ENCODE measurements around the gene RPL10.
A peak's percentile ranks its signal among the peaks of the same experiment; 100 is the strongest.

The RPL10 gene

GRCh38 chrX:154397888-154398667 is at the start of gene RPL10:
TSS of gene RPL10 (plus strand) at chrX:154398377. CDS start at chrX:154398520, 143 bp downstream.
- intact Hi-C loops (cut with DNase I), result no loop called here
- peak; percentile 86 to 97 (median 93) for DNase-seq

GRCh38 chrX:154348646-154349358 is 49.4 kb upstream of the RPL10 start:
- no peak for DNase-seq
- intact Hi-C loops (cut with DNase I), result no loop called here

DNA sequence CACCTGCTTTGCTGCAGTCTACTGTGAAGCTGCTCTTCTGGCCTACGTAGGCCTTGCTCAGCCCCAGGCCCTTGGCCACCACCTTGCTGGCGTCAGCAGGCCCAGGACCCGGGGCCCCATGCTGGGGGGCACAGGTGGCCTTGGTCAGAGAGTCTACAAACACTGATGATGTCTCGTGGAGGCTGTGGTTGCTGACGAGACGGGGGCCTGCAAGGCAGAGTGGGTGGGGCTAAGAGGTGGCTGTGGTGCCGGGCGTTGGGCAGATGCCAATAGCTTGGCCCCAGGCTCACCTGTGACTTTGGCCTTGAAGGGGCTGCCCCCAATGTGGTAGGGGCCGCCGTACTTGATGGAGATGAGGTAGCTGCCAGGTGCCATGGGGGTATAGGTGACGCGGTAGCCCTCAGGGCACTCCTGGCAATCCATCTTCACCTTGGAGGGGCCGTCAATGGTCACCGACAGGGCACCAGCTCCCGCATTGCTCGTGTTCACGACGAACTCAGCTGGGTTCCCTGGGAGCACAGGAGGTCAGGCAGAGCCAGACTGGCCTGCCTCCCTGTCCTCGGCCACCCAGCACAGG is 48.7 kb upstream of the RPL10 start:
- DNase-seq, result no peak
- intact Hi-C loops (cut with DNase I), result no loop called here

GRCh38 chrX:154349979-154350378 is 48.2 kb upstream of the RPL10 start:
- no peak for DNase-seq
- intact Hi-C loops (cut with DNase I), result no loop called here

- DNase-seq, result no peak
- intact Hi-C loops (cut with DNase I), result no loop called here
Measured at GRCh38 chrX:154350429-154351182, 47.6 kb upstream of the RPL10 start.

DNA sequence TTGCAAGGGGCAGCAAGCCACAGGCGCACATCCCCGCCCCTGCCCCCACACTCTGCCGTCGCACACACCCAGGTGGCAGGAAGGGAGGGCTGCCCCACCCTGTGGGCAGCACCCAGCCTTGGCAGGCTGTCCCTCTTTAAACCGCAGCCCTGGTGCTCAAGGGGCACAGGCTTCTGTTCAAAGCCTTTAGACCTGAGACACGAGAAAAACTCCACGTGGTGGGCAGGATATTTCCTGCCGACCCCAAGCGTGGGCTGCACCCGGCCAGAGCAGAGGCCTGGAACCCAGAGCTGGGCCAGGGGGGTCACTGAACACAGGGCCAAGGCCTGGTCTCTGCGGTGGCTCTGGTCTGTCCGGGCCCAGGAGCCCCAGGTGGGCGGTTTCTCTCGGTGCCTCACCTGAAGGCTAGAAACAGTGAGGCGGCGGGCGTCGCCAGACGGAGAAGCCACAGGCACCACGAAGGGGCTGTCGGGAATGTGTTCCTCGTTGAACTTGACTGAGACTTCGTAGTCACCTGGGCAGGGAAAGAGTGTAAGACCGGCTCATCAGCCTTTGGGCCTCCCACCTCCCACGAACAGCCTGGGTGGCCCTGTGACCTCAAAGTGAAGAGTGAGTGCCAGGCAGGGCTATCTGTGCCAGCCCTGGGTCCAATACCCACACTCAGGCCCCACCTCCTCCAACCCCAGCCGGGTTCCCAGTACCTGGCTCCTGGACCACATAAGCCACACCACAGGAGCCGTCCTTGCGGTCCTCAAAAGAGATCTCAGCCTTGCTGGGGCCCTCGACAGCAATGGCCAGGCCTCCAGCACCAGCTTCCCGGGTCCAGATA is 46.8 kb upstream of the RPL10 start:
- intact Hi-C loops (cut with DNase I), result no loop called here
- no peak for DNase-seq

GRCh38 chrX:154352012-154352401 is 46.2 kb upstream of the RPL10 start:
- no peak for DNase-seq
- intact Hi-C loops (cut with DNase I), result no loop called here

GRCh38 chrX:154352466-154352865 is 45.7 kb upstream of the RPL10 start:
- DNase-seq, result no peak
- intact Hi-C loops (cut with DNase I), result no loop called here

DNA sequence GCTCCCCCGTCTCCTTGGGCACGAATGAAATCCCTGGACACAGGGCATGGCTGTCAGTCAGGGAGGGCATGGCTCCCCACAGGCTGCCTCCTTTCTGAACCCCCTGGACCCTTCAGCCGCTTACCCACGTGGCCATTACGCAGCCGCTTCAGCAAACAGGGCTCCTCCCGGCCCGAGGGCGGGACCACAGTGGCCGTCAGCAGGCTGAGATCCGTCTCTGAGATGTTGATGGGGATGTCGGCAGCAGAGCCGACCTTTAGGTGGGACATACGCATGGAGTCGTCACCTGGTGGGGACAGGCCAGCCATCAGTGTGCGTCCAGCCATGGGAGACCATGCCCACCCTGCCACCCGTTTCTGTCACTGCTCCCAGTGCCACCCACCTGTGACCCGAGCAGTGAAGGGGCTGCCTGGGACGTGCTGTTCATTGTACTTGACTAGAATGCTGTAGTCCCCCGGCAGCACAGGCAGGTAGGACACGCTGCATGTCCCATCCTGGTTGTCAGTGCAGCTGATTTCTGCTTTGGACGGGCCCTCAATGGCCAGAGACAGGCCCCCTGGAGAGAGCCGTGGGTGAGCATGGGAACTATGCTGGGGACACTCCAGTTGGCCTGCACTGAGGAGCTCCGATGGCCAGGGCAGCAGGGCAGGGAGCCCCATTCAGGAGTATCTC is 44.9 kb upstream of the RPL10 start:
- intact Hi-C loops (cut with DNase I), result no loop called here
- DNase-seq, result no peak

- DNase-seq, result no peak
- intact Hi-C loops (cut with DNase I), result no loop called here
Measured at GRCh38 chrX:154354013-154354412, 44.2 kb upstream of the RPL10 start.

GRCh38 chrX:154354516-154354915 is 43.7 kb upstream of the RPL10 start:
- no peak for DNase-seq
- intact Hi-C loops (cut with DNase I), result no loop called here

GRCh38 chrX:154355094-154355775 is 42.9 kb upstream of the RPL10 start:
- peak in 6 of 42 donors; percentile 6 to 57 (median 32) for DNase-seq
- intact Hi-C loops (cut with DNase I), result no loop called here

GRCh38 chrX:154355776-154356140 is 42.4 kb upstream of the RPL10 start:
- peak in 1 of 42 donors; percentile 6 for DNase-seq
- intact Hi-C loops (cut with DNase I), result no loop called here

DNA sequence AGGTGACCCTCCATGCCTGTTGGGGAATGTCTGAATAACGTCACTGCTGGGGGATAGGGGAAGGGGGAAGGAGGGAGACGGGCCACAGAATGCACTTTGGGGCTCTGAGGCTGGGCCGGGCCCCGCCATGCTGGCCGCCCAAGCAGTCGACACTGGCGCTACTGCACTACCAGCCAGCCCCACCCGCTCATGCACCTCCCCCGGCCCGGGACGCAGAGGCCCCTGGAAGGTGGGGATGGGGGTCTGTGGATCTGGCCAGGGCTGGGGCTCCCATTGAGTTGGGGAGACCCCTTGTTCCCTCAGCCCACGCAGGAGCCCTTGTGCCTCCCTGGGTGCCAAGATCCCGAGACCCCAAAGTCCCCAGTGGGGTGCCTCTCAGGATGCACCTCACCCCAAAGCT is 41.6 kb upstream of the RPL10 start:
- DNase-seq, result no peak
- intact Hi-C loops (cut with DNase I), result no loop called here

GRCh38 chrX:154357205-154357604 is 41.0 kb upstream of the RPL10 start:
- intact Hi-C loops (cut with DNase I), result no loop called here
- no peak for DNase-seq

DNA sequence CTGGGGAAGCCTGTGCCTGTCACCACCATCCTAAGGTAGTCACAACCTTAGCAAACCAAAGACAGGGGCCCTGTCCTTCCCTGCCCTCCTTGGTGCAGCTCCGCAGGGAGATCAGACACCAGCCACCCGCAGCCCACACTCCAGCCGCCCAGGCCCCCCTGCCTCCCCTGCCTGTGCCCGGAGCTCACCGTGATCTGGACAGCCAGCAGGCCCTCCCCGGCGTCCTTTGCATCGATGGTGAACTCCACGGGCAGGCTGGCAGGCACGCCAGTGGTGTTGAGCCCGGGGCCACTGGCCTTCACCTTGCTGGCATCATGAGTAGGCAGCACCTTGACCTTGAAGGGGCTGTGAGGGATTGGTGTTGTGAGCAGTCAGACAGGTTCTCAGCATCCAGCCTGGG is 40.2 kb upstream of the RPL10 start:
- intact Hi-C loops (cut with DNase I), result no loop called here
- no peak for DNase-seq

DNA sequence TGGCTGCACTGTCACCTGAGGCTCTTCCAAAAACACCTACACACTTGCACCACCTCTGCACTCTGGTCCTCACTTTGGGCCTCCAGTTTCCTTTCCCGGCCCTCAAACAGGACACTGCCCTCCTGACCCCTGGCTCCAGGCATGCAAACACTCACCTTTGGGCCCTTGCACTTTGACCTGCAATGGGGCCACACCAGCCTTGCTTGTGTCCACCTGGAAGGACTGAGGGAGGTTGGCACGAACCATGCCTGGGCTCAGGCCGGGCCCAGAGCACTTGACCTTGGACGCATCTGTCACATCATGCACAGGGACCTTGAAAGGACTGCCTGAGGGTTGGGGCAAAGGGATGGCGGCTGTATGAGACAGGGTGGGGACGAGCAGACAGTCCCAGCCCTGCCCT is 39.3 kb upstream of the RPL10 start:
- DNase-seq, result no peak
- intact Hi-C loops (cut with DNase I), result no loop called here

All from head of caudate nucleus (tissue), 42 donors.